ENCODE data around the gene C1orf174.
A peak's percentile ranks its signal among the peaks of the same experiment; 100 is the strongest.
"Not testable (repeated sequence)": the region's sequence is repeated elsewhere in the genome, so short reads cannot be mapped to it uniquely, and the experiment has no call there.

The C1orf174 gene

DNA sequence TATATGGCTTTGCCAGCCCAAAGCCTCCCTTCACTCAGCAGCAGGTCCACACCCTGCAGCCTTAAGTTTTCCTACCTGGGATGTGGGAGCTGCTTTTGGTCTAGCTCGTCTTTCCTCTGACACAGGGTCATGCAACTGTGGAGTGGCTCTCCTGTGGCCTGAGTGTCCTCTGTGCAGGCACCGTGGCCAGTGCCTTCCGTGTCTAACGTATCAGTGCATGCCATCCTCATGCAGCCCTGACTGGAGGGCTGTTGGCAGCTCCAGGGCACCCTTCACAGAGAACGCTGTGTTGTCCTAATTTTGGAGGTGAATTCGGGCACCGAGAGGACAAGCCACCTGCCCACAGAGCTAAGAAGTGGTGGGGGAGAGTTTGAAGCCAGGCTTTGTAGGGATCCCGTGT, 25.7 kb upstream of the C1orf174 start:
- no peak for DNase-seq (ENCODE audit: low read depth)

- DNase-seq (ENCODE audit: low read depth): no peak
Measured at GRCh38 chr1:3925256-3925655, 25.2 kb upstream of the C1orf174 start.

GRCh38 chr1:3924825-3925220, 24.8 kb upstream of the C1orf174 start:
- no peak for DNase-seq (ENCODE audit: low read depth)

- DNase-seq (ENCODE audit: low read depth): no peak
Measured at GRCh38 chr1:3924186-3924824, 24.2 kb upstream of the C1orf174 start.

DNA sequence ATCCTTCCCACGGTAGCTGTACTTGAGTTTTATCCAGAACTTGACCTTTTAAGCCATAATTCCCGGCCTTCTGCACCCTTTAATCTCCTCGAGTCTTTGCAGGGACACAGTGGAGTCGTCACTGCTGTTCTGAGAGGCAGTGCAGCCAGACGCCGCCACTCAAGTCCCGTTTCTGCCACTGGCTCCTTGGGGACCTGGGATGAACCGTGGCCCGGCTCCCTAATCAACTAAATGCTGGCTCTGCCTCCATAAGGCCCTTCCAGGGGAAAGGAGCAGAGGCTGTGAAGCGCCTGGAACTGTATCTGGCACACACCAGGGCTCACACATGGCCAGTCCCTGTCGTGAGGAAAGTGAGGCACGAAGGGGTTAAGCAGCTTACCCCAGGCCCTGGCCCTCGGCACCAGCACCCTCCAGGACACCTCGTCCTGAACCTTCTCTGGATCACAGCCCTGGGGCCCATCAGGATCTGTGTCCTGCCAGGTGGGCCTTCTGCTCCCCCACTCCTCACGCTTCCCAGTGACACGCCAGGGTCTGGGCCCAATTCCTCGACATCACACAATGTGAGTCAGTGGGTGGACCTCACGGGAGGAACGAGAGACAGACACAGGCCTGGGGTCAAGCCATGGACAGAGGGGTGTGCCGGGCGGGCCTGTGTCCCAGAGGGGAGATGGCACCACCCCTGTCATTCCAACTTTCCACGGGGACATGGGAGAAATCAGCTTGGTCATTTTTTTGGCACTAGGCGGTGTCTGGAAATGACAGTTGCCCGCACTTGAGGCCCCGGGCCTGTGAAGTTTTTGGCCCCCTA, 23.5 kb upstream of the C1orf174 start:
- DNase-seq (ENCODE audit: low read depth): no peak

DNA sequence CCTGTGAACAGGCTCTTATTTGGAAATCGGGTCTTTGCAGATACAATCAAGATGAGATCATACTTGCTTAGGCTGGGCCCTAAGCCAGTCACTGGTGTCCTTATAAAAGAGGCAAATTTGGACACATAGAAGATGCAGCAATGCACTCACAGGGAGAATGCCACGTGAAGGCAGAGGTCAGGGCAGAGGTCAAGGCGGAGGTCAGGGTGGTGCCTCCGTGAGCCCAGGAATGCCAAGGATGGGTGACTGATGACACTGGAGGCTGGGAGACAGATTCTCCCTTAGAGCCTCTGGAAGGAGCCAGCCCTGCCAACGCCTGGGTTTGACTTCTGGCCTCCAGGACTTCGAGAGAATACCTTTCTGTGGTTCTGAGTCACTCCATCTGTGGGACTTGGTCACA, 22.8 kb upstream of the C1orf174 start:
- DNase-seq (ENCODE audit: low read depth): no peak

- DNase-seq (ENCODE audit: low read depth): no peak
Measured at GRCh38 chr1:3922201-3922725, 22.2 kb upstream of the C1orf174 start.

- no peak for DNase-seq (ENCODE audit: low read depth)
Measured at GRCh38 chr1:3921765-3922164, 21.7 kb upstream of the C1orf174 start.

GRCh38 chr1:3919706-3920105, 19.6 kb upstream of the C1orf174 start:
- DNase-seq (ENCODE audit: low read depth): no peak

DNA sequence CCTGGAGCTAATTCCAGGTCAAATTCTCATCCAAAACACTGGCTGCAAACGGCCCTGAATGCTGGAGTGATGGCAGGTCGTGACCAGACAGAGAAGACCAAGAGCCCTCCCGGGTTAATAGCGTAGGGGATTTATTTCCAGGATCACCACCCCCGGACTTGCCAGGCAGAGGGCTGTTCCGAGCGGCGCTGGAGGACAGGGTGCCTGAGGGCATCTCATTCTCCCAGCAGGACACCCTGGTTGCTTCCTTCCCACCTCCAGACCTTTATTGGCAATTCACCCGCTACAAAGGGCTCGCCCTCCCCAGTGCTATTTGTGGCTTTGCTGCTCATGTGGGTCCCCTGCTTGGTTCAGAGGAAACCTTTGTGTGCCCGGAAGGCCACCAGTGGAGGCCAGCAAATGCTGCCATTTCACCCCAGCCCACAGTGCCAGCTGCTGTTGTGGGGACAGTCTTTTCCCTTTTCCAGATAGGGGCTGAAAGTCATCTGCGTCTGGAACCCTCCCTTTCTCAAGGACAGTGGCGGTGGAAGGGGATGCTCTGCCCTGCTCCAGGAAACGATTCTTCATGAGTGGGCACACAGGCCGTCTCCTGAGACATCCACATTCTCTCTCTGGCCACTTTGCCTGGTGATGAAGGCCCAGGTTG, 19.0 kb upstream of the C1orf174 start:
- no peak for DNase-seq (ENCODE audit: low read depth)

DNA sequence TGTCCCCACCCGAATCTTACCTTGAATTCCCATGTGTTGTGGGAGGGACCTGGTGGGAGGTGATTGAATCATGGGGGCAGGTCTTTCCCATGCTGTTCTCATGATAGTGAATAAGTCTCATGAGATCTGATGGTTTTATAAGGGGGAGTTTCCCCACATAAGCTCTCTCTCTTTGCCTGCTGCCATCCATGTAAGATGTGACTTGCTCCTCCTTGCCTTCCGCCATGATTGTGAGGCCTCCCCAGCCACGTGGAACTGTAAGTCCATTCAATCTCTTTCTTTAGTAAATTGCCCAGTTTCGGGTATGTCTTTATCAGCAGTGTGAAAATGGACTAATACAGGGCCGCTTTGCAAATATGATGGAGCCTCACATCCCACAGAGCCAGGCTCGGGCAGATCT, 18.3 kb upstream of the C1orf174 start:
- not testable (repeated sequence) for DNase-seq (ENCODE audit: low read depth)

- no peak for DNase-seq (ENCODE audit: low read depth)
Measured at GRCh38 chr1:3917761-3918160, 17.7 kb upstream of the C1orf174 start.

DNA sequence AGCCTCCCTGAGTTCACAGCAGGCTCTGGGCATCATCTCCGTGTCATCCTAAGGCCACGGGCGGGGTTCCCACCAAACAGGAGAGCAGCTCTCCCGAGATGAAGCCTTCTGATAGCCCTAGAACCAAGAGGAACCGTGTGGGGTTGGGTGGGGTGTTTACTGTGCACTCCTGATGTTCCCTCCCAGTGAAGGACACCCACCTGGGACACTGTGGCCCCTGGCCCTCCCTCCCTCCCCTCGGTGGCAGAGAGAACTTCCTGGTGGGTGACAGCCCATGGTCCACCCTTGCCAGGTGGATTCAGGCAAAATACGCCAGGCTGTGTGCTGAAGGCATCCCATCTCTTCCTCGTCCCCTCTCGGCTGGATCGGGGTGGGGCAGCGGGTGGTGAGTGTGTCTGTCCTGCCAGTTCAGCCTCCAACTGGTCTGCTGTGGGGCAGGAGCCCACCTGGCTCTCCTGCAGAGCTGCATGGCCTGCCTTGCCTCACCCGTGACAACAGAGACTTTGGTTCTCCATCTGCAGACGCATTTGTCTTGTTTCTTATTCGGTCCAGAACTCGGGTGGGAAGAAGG, 15.6 kb upstream of the C1orf174 start:
- no peak for DNase-seq (ENCODE audit: low read depth)

GRCh38 chr1:3914911-3915310, 14.8 kb upstream of the C1orf174 start:
- DNase-seq (ENCODE audit: low read depth): no peak

- DNase-seq (ENCODE audit: low read depth): no peak
Measured at GRCh38 chr1:3914331-3914851, 14.3 kb upstream of the C1orf174 start.

- DNase-seq (ENCODE audit: low read depth): no peak
Measured at GRCh38 chr1:3912809-3913685, 13.0 kb upstream of the C1orf174 start.

DNA sequence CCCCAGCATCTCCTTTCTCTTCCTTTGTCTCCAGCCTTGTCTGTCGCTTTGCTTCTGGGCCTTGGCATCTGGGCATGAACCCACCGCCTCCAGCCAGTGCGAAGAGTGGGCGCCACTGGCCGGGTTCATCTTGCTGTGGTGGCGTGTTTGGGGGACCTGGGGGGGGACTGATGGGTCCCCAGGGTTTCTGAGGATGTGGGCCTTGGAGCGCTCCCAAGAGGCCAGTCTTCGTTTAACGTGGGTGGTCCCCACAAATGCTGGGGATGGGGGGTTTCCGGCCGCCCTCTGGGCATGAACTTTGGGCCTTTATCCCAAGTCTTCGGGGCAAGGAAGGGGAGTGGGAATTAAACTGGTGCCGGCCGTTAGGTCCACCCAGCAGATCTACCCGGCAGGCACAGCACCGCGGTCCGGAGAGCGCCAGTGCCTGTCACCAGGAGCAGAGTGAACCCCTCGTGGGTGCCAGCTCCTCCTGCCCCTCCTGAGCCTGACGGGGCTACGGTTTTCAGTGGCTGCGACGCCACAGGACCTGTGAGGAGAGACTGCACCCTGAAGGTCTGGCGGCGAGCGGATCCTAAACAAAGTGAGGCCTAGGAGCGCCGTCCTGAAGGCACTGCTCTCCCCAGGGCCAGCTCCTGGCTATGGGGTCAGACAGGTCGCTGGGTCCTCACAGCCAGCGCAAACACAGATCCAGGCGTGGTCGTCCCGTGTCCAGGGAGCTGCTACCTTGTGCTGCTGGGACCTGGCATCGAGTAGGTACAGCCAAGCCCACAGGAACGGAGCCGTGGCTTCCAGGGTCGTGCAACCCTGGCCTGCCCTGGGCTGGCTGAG, 12.1 kb upstream of the C1orf174 start:
- no peak for DNase-seq (ENCODE audit: low read depth)

DNA sequence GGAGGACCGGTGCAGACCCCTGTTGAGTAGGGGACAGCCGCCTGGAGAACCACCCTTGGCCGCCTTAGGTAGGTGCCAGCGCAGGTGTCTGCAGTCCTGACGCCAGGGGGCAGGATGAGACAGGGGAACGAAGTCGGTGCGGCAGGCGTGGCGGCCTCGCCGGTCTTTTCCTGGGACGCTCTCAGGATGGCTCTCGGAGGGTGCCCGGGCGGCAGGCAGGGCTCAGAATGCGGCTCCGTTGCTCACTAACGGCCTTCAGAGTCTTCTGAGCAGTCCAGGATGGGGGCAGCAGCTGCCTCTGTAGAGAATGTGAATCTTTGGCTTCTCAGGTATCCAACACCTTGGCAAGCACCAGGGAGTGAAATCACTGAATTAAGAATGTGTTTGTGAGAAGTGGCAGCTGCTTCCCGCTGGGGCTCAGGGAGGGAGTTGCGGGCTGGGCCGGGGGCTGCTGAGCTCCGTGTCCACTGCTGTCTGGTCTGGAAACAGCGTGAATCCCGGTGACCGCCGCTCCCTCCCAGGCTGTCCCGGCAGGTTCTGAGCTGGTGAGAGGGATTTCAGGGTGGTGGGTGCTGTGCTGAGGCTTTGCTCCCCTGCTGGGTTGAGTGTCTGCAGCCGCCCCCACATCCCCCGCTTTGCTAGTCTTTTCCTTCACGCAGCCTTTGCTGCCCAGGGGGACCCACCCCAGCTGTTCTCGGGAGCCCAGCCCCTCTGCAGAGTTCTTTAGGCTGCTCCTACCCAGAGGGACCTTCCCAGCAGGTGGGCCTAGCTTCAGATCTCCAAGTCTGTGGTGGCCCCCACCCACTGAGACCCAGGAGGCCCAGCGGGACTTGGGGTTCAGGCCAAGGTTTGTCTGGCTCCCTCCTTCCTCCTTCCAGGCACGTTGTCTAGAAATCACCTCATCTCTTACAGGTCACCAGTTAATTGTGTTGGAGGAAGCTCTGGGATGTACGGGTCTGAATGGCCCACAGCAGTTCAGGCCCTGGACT, 11.1 kb upstream of the C1orf174 start:
- DNase-seq (ENCODE audit: low read depth): peak; percentile 18

GRCh38 chr1:3910049-3910731, 10.1 kb upstream of the C1orf174 start:
- no peak for DNase-seq (ENCODE audit: low read depth)

Data from amniotic epithelial cell (primary cell).